D721Med (cell line): Measurements from ENCODE around the gene TOX2.

Experiments
- DNase-seq: peaks from one replicate; pipeline ENCODE4 v3.0.0; 2011; ENCODE audit warnings: low spot score; ENCODE audit not compliant: insufficient read length
- FAIRE-seq: peaks from 2 replicates; lab custom pipeline; 2011; peaks lifted over from hg19 to GRCh38; lab: Jason Lieb, UNC
- CTCF ChIP-seq: IDR thresholded peaks from 2 replicates; pipeline ENCODE4 v1.5.1; 2012; ENCODE audit warnings: mild to moderate bottlenecking, control low read depth; ENCODE audit not compliant: insufficient read depth; ENCODE audit errors: missing control alignments

The TOX2 gene

GRCh38 chr20:44056010-44056698, 141.5 kb downstream of the TOX2 start:
- TF ChIP-seq CTCF = peak; percentile 28
- no peak for FAIRE-seq
- DNase-seq = no peak

GRCh38 chr20:44057698-44058675, 143.3 kb downstream of the TOX2 start:
- DNase-seq (no peak), FAIRE-seq (no peak)
- no peak for TF ChIP-seq CTCF

- no peak for TF ChIP-seq CTCF
- DNase-seq = no peak
- no peak for FAIRE-seq
These were observed 150.1 kb downstream of the TOX2 start for GRCh38 chr20:44064501-44065400.

GRCh38 chr20:44065401-44066340, 151.0 kb downstream of the TOX2 start:
- FAIRE-seq (no peak), DNase-seq (no peak)
- no peak for TF ChIP-seq CTCF

GRCh38 chr20:44066645-44067606, 152.3 kb downstream of the TOX2 start:
- no peak for DNase-seq
- FAIRE-seq = no peak
- TF ChIP-seq CTCF = no peak
